Measurements from ENCODE around the gene PTPN1.

PTPN1 gene

GRCh38 chr20:50578778-50579165, 68.6 kb downstream of the PTPN1 start:
- DNase-seq, result no peak

DNA sequence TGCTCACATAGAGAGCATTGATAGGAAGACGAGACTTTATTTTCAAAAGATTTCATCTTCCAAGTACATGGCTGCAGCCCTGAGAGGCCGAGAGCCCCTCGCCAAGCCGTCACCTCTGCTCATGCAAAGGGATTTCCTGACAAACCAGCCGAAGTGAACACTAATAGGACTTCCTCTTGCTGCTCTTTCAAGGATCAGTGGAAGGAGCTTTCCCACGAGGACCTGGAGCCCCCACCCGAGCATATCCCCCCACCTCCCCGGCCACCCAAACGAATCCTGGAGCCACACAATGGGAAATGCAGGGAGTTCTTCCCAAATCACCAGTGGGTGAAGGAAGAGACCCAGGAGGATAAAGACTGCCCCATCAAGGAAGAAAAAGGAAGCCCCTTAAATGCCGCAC, 69.3 kb downstream of the PTPN1 start:
- no peak for DNase-seq

DNA sequence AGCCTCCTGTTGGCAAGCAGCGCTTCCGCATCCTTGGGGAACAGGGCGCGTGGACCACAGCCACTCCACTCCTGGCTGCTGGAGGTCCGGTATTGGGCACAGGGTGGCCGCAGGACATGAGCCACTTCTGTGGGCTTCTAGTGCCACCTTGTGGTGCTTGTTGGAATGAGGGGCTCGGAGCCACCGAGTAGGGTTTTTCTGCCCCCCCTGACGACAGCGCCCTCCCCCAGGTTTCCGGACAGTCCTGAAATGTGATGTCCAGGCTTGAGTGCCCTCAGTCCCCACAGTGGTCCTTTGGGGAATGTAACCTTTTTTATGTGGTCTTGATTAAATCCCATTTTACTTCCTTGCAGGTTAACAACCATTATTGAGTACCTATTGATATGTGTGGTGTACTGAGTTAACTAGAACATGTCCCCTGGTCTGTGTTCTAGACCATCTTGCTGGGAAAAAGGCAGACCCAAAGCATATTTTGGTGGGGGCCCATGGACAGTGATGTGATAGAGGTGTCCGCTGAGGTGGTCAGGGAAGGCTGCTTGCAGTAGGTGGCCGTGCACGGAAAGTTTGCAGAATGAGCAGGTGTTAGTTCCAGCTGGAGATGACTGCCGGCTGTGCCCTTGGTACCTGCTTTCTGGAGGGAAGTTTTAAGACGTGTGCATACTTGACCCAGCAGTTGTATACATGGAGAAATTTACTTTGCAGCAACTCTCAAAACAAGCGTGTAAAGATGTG, 70.0 kb downstream of the PTPN1 start:
- peak in 3 of 5 donors; percentile 14 to 36 (median 27) for DNase-seq

DNA sequence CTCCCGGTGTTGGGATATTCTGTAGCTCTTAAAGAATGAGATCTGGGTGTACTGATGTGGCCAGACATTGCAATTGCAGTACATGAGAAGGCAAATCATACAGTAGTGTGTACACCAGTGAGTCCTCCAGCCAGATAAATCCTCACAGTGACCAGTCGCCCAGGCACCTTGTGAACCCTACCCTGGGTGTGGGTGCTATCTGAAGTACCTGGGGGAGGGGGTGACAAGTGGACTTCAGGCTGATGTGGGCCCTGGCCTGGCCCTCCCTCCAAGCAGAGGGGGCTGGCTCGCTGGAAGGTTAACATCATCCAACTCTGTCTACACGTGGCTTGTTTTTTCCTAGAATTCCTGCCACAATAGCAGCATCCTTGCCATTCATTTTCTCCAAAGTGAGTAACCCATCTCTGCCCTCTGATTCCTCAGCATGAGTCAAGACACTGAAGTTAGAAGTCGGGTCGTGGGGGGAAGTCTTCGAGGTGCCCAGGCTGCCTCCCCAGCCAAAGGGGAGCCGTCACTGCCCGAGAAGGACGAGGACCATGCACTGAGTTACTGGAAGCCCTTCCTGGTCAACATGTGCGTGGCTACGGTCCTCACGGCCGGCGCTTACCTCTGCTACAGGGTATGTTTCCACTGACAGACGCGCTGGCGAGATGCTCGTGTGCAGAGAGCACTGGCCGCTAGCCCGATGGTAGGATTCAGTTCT, 70.8 kb downstream of the PTPN1 start:
- DNase-seq, result no peak

GRCh38 chr20:50582092-50582491, 71.9 kb downstream of the PTPN1 start:
- no peak for DNase-seq

DNA sequence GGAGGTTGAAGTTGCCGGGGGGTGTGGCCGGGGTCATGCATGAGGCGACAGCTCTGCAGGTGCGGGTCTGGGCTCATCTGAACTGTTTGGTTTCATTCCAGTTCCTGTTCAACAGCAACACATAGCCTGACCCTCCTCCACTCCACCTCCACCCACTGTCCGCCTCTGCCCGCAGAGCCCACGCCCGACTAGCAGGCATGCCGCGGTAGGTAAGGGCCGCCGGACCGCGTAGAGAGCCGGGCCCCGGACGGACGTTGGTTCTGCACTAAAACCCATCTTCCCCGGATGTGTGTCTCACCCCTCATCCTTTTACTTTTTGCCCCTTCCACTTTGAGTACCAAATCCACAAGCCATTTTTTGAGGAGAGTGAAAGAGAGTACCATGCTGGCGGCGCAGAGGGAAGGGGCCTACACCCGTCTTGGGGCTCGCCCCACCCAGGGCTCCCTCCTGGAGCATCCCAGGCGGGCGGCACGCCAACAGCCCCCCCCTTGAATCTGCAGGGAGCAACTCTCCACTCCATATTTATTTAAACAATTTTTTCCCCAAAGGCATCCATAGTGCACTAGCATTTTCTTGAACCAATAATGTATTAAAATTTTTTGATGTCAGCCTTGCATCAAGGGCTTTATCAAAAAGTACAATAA, 72.5 kb downstream of the PTPN1 start:
- no peak for DNase-seq

DNA sequence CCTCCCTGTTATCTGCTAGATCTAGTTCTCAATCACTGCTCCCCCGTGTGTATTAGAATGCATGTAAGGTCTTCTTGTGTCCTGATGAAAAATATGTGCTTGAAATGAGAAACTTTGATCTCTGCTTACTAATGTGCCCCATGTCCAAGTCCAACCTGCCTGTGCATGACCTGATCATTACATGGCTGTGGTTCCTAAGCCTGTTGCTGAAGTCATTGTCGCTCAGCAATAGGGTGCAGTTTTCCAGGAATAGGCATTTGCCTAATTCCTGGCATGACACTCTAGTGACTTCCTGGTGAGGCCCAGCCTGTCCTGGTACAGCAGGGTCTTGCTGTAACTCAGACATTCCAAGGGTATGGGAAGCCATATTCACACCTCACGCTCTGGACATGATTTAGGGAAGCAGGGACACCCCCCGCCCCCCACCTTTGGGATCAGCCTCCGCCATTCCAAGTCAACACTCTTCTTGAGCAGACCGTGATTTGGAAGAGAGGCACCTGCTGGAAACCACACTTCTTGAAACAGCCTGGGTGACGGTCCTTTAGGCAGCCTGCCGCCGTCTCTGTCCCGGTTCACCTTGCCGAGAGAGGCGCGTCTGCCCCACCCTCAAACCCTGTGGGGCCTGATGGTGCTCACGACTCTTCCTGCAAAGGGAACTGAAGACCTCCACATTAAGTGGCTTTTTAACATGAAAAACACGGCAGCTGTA, 73.4 kb downstream of the PTPN1 start:
- DNase-seq, result no peak

GRCh38 chr20:50584687-50585086, 74.5 kb downstream of the PTPN1 start:
- no peak for DNase-seq

GRCh38 chr20:50585214-50585613, 75.0 kb downstream of the PTPN1 start:
- no peak for DNase-seq

DNA sequence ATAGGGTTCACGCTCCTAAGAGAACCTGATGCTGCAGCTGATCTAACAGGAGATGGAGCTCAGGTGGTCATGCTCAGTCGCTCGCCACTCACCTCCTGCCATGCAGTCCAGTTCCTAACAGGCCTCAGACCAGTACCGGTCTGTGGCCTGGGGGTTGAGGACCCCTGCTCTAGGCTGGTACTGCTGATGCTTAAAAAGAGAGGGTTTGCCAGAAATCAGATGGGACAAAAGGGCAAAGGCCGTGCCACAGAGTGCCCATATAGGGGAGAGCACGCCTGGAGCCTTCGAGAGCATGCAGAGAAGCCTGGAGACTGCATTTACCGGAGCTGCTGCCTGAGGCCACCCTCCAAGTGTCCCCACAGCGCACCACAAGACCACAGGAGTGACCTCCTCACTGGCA, 75.5 kb downstream of the PTPN1 start:
- no peak for DNase-seq

DNA sequence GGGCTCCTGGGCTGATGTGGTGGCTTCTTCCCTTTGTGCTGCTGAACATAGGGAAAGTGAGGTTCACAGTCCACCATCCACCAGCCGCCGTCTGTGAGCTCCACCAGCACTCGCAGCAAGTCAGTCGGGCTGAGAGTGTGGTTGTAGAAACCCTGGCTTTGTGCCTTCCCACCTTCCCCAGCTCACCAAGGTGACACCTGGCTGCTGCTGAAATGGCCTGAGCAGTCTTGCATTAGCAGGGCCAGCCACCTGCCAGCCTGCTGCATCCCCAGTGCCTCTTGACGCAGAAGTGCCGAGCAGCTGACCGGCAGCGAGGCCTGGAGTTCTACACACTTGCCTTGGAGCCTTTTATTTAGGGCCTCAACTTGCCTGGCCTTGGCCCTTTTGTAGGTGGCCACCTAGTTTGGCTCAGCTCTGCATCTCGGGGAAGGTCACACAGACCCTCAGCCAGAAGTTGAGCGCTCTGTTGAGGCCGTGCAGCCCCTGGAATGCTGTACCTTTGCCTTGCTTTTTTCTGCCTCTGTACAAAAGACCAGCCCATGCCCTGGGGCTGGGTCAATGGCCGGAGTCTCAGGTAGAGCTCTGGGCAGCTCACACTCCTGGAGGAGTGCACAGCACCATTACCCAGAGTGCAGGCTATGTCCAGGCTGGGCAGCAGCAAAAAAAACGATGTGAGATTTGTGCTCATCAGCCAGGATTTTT, 76.5 kb downstream of the PTPN1 start:
- no peak for DNase-seq

DNA sequence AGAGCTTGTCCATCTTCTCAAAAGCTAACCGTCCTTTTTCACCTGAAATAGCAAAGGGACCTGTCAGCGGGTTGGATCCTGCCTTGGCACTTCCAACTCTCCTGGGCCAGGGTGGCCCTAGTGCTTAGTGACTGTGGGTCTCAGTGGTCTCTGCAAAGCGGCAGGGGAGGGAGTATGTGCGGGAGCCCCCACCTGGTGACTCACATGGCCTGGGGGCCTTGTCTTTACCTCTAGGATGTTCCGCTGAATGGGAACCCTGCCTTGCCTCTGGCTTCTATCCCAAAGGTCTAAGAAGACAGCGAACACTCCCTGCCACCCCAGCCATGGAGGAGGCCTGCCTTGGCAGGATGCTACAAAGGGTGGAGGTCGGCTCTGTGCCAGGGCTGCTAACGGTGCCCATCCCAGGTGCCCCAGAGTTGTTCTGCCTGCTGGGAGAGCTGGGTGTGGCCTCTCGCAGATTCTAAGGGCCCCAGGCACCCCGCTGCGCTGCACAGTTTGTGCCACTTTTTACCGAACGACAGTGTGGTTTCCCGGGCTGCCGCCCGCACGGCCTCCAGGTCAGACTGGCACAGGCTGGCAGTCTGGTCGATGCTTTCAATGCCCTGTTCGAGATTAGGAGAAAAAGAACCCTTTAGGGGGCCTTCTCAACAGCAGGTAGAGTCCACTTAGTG, 77.2 kb downstream of the PTPN1 start:
- DNase-seq, result no peak

GRCh38 chr20:50588034-50588736, 78.0 kb downstream of the PTPN1 start:
- DNase-seq, result peak; percentile 44 to 71 (median 56)

DNA sequence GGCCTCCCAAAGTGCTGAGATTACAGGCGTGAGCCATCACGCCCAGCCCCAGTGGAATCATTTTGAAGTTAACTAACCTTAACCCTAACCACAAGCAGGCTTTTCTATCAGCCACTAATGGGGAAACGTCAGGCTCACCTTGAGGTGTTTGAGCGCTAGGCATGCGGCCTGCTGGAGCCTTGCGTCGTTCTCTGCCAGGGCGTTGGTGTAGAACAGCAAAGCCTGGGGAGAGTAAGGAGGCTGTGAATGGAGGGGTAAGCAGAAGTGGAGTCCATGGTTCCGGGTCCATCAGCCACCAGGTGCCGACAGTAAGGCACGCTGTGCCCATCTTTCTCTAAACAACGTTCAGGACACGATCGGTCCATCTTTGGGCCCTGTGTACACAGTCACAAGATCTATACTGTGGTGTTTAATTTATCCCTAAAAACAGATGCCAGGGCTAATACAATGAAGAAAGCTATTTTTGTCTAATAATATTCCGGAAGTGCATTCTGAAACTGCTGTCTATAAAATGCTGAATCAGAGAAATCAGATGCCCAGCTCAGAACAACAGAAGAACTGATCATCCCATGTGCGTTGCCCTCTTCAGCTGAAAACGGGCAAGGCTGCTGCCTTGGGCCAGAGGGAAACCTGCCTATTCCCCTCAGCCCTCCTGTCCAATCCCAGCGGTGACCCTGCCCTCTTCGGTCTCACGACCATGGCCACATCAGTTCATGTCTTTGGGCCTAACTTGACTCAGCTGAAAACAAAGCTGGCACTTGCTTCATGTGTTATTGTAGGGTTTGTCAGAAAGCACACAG, 79.6 kb downstream of the PTPN1 start:
- no peak for DNase-seq

DNA sequence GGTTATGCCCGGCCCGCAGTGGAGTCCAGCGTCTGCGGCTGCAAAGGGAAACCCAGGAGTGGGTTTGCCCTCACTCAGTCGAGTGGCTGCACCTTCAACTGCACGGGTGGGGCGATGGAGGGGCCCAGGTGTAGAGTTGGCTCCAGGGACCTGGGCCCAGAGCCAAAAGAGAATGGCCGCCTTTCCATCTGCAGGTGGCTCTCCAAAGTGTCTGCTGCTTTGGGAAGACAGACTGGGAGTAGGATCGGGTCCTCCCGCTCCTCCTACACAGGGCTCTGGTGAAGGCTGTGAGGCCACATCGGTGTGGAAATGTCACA, 80.1 kb downstream of the PTPN1 start:
- no peak for DNase-seq

DNA sequence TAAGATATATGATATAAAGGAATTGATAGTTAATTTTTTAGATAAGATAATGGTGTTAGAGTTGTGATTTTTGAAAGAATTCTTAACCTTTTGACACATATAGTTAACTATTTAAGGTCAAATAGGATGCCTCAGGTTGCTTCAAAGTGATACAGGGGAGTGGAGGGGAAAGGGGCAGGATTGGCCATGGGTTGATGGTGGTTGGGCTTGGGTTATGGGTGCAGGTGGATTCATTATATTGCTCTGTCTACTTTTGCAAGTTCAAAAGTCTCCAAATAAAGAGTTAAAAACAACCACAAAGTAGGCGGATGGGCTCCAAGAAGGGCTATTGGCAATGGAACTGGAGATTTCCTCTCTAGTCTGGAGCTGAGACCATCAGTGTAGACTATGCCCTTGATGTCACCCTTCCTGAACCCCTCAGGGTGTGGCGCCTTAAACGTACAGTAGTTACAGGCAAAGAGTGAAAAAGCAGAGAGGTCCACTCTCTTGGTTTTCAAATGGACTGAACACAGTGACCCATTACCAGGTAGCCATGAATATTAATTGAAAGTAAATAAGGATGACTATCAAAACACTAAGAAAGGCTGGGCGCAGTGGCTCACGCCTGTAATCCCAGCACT, 81.2 kb downstream of the PTPN1 start:
- no peak for DNase-seq

DNA sequence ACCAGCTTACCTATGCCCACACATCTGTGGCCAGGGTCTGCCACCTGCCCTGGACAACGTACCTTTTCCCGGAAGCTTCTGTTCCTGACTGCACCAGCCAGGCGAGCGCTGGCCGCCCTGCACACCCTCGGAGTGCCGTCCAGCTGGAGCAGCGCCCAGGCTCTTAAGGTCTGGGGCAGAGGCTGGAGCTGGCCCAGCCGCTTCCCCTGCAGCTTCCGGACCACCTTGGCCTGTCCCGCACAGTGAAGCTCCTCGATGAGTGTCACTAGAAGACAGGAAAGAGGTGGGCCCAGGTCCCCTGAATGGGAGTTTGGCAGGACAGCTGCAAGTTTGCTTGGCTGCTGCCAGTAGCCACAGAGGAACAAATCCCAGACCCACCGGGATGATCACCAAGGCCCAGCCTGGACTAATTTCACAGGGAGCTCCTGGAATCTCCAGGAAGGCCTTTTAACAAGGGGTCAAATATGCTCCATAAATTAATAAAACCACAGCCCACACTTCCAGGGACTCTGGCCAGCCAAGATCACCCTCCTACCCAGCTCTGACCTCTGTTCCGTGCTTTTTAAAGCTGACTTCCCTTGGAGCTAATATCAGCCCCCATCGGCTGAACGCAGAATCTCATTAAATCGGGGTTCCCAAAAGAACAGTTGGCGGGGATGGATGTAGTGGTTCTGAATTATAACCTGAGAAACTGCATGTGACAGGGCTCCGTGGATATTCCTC, 82.3 kb downstream of the PTPN1 start:
- no peak for DNase-seq

- no peak for DNase-seq
Measured at GRCh38 chr20:50593005-50593335, 82.8 kb downstream of the PTPN1 start.

DNA sequence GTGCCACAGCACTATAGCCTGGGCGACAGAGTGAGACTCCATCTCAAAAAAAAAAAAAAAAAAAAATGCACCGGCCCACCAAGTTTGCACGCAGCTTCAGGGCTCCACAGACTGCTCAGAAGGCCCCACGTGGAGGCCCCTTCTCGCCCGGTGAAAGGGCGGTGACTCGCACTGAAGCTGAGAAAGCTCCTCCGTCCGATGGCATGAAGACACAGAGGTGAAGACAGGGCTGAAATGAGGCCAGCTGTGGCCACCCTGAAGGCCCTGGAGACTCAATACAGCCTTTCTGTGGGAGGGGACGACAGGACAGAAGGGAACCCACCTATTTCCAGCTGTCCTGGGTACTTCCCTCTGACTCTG, 84.0 kb downstream of the PTPN1 start:
- DNase-seq, result no peak
